Measurements from ENCODE around the gene SERPINB5.
"Not testable (repeated sequence)": the region's sequence is repeated elsewhere in the genome, so short reads cannot be mapped to it uniquely, and the experiment has no call there.

- TF ChIP-seq POLR2A, CTCF, POLR2AphosphoS5 (IDR thresholded peaks at IDR 0.05): not testable (repeated sequence)
These were observed 24.0 kb upstream of the SERPINB5 start for GRCh38 chr18:63452751-63453150.

Data from upper lobe of left lung (tissue), 4 donors.